GM23248 (cell line): Measurements from ENCODE around the gene TULP4. TPM values are rescaled to one million over a fixed set of nuclear protein-coding genes. Genes with fewer than 3 reads are reported as not detected.
A peak's percentile ranks its signal among the peaks of the same experiment; 100 is the strongest.

Experiments
- DNase-seq: peaks from one replicate; pipeline ENCODE4 v3.0.0-alpha.2; 2015
- H2AFZ ChIP-seq: fragments of 200-600 bp; sonication (generic); 2 replicates; pipeline ENCODE4 v1.6.1; 2016; ENCODE audit warnings: antibody characterized with exemption
- H3F3A ChIP-seq: fragments of 200-600 bp; sonication (generic); 2 replicates; pipeline ENCODE4 v1.6.1; 2016; ENCODE audit warnings: mild to moderate bottlenecking, antibody characterized with exemption, mixed run types; ENCODE audit not compliant: insufficient read depth
- H3K27ac ChIP-seq: fragments of 200-600 bp; sonication (generic); 2 replicates; pipeline ENCODE4 v1.5.1; 2016; ENCODE audit warnings: mild to moderate bottlenecking
- H3K27me3 ChIP-seq: fragments of 200-600 bp; sonication (generic); replicated peaks from 2 replicates; pipeline ENCODE4 v1.6.1; 2016; ENCODE audit warnings: mild to moderate bottlenecking; ENCODE audit not compliant: insufficient read depth
- H3K36me3 ChIP-seq: fragments of 200-600 bp; sonication (generic); 2 replicates; pipeline ENCODE4 v1.6.1; 2016; ENCODE audit warnings: low read depth, mild to moderate bottlenecking
- H3K4me1 ChIP-seq: fragments of 200-600 bp; sonication (generic); 2 replicates; pipeline ENCODE4 v1.6.1; 2016; ENCODE audit warnings: mild to moderate bottlenecking; ENCODE audit not compliant: insufficient read depth
- H3K4me2 ChIP-seq: fragments of 200-600 bp; sonication (generic); one replicate; pipeline ENCODE4 v1.6.1; 2016; ENCODE audit warnings: mild to moderate bottlenecking; ENCODE audit not compliant: unreplicated experiment
- H3K4me3 ChIP-seq: fragments of 200-600 bp; sonication (generic); 2 replicates; pipeline ENCODE4 v1.5.1; 2016; ENCODE audit warnings: mild to moderate bottlenecking
- H3K79me2 ChIP-seq: fragments of 200-600 bp; sonication (generic); 2 replicates; pipeline ENCODE4 v1.6.1; 2016; ENCODE audit warnings: mild to moderate bottlenecking; ENCODE audit not compliant: insufficient read depth
- H3K9ac ChIP-seq: fragments of 200-600 bp; sonication (generic); 2 replicates; pipeline ENCODE4 v1.6.1; 2016; ENCODE audit warnings: mild to moderate bottlenecking
- H3K9me2 ChIP-seq: fragments of 200-600 bp; sonication (generic); 2 replicates; pipeline ENCODE4 v1.6.1; 2016; ENCODE audit warnings: mixed run types, mild to moderate bottlenecking, moderate library complexity; ENCODE audit not compliant: insufficient read depth
- H3K9me3 ChIP-seq: fragments of 200-600 bp; sonication (generic); one replicate; pipeline ENCODE4 v1.6.1; 2017; ENCODE audit warnings: low read depth
- H4K20me1 ChIP-seq: fragments of 200-600 bp; sonication (generic); 2 replicates; pipeline ENCODE4 v1.6.0; 2016; ENCODE audit not compliant: insufficient read depth
- EZH2 ChIP-seq: fragments of 200-600 bp; sonication (generic); IDR thresholded peaks from 2 replicates; pipeline ENCODE4 v1.6.1; 2018; ENCODE audit warnings: antibody characterized with exemption, mild to moderate bottlenecking; ENCODE audit not compliant: insufficient read depth, poor library complexity, severe bottlenecking
- EZH2phosphoT487 ChIP-seq: fragments of 200-600 bp; sonication (generic); IDR thresholded peaks from 2 replicates; pipeline ENCODE4 v1.6.1; 2018; ENCODE audit warnings: antibody characterized with exemption, moderate library complexity, mild to moderate bottlenecking, low read depth; ENCODE audit not compliant: insufficient read depth
- WGBS, 2 experiments: methylation state at CpG; one replicate each; pipeline ENCODE4 v1.1.6; 2015 to 2017; ENCODE audit warnings: low lambda C conversion rate in 2 of 2, low coverage in 1 of 2; ENCODE audit errors: missing lambda C conversion rate in 2 of 2; 5-methylcytosine and 5-hydroxymethylcytosine counted together
- in situ Hi-C: fragments of 300-500 bp; cut with MboI; formaldehyde crosslinking; loops from 2 replicates; pipeline ENCODE4 v1.15.0; 2020
- polyA plus RNA-seq: library from polyadenylated mRNA; unstranded; fragments of >200 nt; fragmentation: Nextera tagmentation; extraction: Ambion mirVana; gene quantifications from 2 replicates; pipeline ENCODE4 v1.2.1, GENCODE V29; 2016
- total RNA-seq: library from RNA; depleted of rRNA; stranded (reverse); fragments of >200 nt; shearing (Covaris generic); gene quantifications from 2 replicates; pipeline ENCODE4 v1.2.3, GENCODE V29; 2014

Gene TULP4
- total and polyA plus RNA-seq, 2 experiments from 2014 or later, result 21.5 to 38.7 TPM

DNA sequence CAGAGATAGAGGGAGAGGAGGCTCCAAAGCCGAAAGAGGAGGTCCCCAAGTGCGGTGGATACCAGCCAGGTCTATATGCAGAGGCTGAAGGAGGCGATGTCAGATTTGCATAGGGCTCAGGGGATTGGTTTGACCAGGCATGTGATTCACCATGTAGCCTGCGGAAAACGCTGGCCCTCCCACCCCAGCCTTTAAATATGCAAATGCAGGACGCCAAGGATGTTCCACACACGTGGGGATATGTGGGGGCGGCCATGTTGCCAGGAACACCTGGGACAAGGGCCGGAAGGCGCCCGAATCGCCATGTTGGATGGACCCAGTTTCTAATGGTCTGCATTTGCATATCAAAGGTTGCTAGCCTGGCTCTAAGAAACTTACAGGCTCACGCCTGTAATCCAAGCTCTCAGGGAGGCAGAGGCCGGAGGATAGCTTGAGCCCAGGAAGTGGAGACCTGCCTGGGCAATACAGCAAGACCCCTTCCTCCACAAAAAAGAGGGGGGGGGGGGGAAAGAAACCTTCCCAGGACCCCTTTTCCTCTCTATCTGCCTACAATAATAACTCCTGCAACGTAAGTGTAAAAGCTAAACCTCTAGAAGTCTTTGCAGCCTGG, 110.5 kb downstream of the TULP4 start:
- TF ChIP-seq EZH2, result no peak
- TF ChIP-seq EZH2phosphoT487, result no peak
- H3K4me1 ChIP-seq, result peaks cover 10% of the 10 kb centered on the region
- no peak overlapping the region for H3K9ac ChIP-seq
- in situ Hi-C loops, result no loop called here
- no peaks in the 10 kb centered on the region for H3K9me3 ChIP-seq
- H3K79me2 ChIP-seq, result no peaks in the 10 kb centered on the region
- no peaks in the 10 kb centered on the region for H4K20me1 ChIP-seq
- no peak overlapping the region for H3K4me2 ChIP-seq
- 0 out of 2 replicates have a peak, but pooled peaks cover 5% of the 10 kb centered on the region for H3K36me3 ChIP-seq
- H3K4me3 ChIP-seq, result no peak overlapping the region
- no peak for DNase-seq
- H3K27ac ChIP-seq, result no peak overlapping the region
- H3K27me3 ChIP-seq, result no peaks in the 10 kb centered on the region
- 95 to 97% methylated on average over 15 of the region's 15 CpGs for WGBS, 2 experiments
- H3K9me2 ChIP-seq, result no peaks in the 10 kb centered on the region
- no peak overlapping the region for H2AFZ ChIP-seq
- peaks cover 15% of the 10 kb centered on the region for H3F3A ChIP-seq

- H3K79me2 ChIP-seq, result no peaks in the 10 kb centered on the region
- no peaks in the 10 kb centered on the region for H3K4me1 ChIP-seq
- 84 to 92% methylated on average over 4 of the region's 4 CpGs for WGBS, 2 experiments
- no peak overlapping the region for H3K27ac ChIP-seq
- no peaks in the 10 kb centered on the region for H4K20me1 ChIP-seq
- H3K27me3 ChIP-seq, result no peaks in the 10 kb centered on the region
- no peak overlapping the region for H2AFZ ChIP-seq
- no peak for DNase-seq
- no peak overlapping the region for H3K9ac ChIP-seq
- in situ Hi-C loops, result no loop called here
- H3K9me3 ChIP-seq, result no peaks in the 10 kb centered on the region
- H3K9me2 ChIP-seq, result no peaks in the 10 kb centered on the region
- H3K36me3 ChIP-seq, result no peaks in the 10 kb centered on the region
- no peak for TF ChIP-seq EZH2
- no peak for TF ChIP-seq EZH2phosphoT487
- no peak overlapping the region for H3K4me3 ChIP-seq
- H3K4me2 ChIP-seq, result no peak overlapping the region
- no peaks in the 10 kb centered on the region for H3F3A ChIP-seq
These were observed 118.8 kb downstream of the TULP4 start for GRCh38 chr6:158431036-158431435.

DNA sequence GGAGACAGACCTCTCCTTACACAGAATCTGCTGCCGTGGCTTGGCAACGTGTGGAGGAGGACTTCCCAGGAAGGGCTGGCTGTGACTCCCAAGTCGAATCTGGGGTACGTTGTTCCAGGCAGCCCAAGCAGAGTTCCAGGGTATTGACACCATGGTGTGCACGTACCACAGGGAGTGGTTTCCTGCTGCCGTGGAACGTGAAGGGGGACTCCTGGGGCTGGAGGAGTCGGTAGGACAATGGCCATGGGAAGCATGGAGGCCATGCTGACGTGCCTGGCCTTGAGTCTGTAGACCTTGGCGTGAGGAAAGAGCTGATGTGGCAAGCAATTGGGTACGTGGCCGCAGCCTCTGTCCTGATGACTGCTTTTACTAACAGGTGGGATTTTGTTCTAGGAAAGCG, 119.3 kb downstream of the TULP4 start:
- Histone ChIP-seq H3K4me3 (no peak overlapping the region), H3K4me2 (no peak overlapping the region), H3K9me3 (no peaks in the 10 kb centered on the region), H3K9ac (no peak overlapping the region), H3K9me2 (no peaks in the 10 kb centered on the region), H3K4me1 (no peaks in the 10 kb centered on the region), H3K36me3 (no peaks in the 10 kb centered on the region), H2AFZ (no peak overlapping the region), H3F3A (no peaks in the 10 kb centered on the region), H3K27ac (no peak overlapping the region), H3K79me2 (no peaks in the 10 kb centered on the region), H4K20me1 (no peaks in the 10 kb centered on the region), H3K27me3 (no peaks in the 10 kb centered on the region)
- in situ Hi-C loops, result no loop called here
- 86 to 91% methylated on average over 13 of the region's 13 CpGs for WGBS, 2 experiments
- TF ChIP-seq EZH2, result no peak
- no peak for TF ChIP-seq EZH2phosphoT487
- no peak for DNase-seq

- Histone ChIP-seq H3K36me3 (no peaks in the 10 kb centered on the region), H3K9me2 (no peaks in the 10 kb centered on the region), H3K4me1 (no peaks in the 10 kb centered on the region), H3K4me2 (no peak overlapping the region), H4K20me1 (no peaks in the 10 kb centered on the region), H3F3A (no peaks in the 10 kb centered on the region), H3K27me3 (no peaks in the 10 kb centered on the region), H3K79me2 (no peaks in the 10 kb centered on the region), H3K4me3 (no peak overlapping the region), H3K27ac (no peak overlapping the region), H3K9ac (no peak overlapping the region), H2AFZ (no peak overlapping the region), H3K9me3 (no peaks in the 10 kb centered on the region)
- in situ Hi-C loops, result no loop called here
- 86 to 94% methylated on average over 3 of the region's 3 CpGs for WGBS, 2 experiments
- TF ChIP-seq EZH2phosphoT487, result no peak
- no peak for TF ChIP-seq EZH2
- DNase-seq, result peak; percentile 12
These were observed 125.3 kb downstream of the TULP4 start for GRCh38 chr6:158437571-158437970.
